Stomach smooth muscle (tissue), 2 donors: ENCODE results near the gene R3HDM1.

Experiments used
- H3K27ac ChIP-seq: one replicate; pipeline ENCODE4 v1.7.0; 2013; ENCODE audit warnings: mild to moderate bottlenecking, low read length, inconsistent platforms
- H3K27me3 ChIP-seq, 2 donors: one replicate each; pipeline ENCODE4 v1.7.0; 2013; ENCODE audit warnings: low read length in 2 of 2; ENCODE audit not compliant: insufficient read depth in 2 of 2, control insufficient read depth in 1 of 2
- H3K36me3 ChIP-seq, 2 donors: one replicate each; pipeline ENCODE4 v1.7.0; 2013; ENCODE audit warnings: low read length in 2 of 2; ENCODE audit not compliant: control insufficient read depth in 2 of 2, insufficient read depth in 2 of 2
- H3K4me1 ChIP-seq: one replicate; pipeline ENCODE4 v1.7.0; 2013; ENCODE audit warnings: low read length; ENCODE audit not compliant: control insufficient read depth, insufficient read depth
- H3K4me3 ChIP-seq, 2 donors: one replicate each; pipeline ENCODE4 v1.7.0; 2013; ENCODE audit warnings: low read length in 2 of 2
- H3K9ac ChIP-seq, 2 donors: one replicate each; pipeline ENCODE4 v1.7.0; 2013; ENCODE audit warnings: low read length in 2 of 2, mild to moderate bottlenecking in 1 of 2
- H3K9me3 ChIP-seq, 2 donors: one replicate each; pipeline ENCODE4 v1.7.0; 2013; ENCODE audit warnings: low read length in 2 of 2; ENCODE audit not compliant: control insufficient read depth in 2 of 2
- donor health status: healthy.
- donor health status: Pancreatic carcinoma.

Gene R3HDM1

GRCh38 chr2:135742325-135742757 lies 211.1 kb downstream of the R3HDM1 start:
- Histone ChIP-seq H3K27me3 (no peaks in the 10 kb centered on the region), H3K4me3 (peak overlapping the region; percentile 86 to 96), H3K9ac (peak overlapping the region; percentile 94 to 97), H3K4me1 (no peaks in the 10 kb centered on the region), H3K27ac (peak overlapping the region; percentile 97), H3K9me3 (no peaks in the 10 kb centered on the region), H3K36me3 (peaks cover 0 to 2% of the 10 kb centered on the region in 2 donors)

DNA sequence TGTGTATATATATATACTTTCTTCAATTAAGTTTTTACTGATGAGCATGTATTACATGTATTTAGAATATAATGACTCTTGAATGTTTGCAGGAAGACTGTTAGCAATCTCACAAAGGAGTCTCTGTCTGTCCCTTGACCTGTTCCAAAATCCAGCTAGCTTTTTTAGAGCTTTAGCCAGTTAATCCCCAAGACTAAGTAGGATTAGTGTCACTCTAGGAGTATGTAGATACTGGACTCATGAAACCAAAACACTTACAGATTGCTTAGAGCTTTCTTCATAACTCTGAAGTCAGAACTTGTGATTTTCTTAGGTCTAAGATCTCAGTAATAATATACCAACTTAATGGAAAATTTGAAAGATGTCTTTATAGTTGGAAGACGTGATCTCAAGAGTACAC lies 212.6 kb downstream of the R3HDM1 start:
- Histone ChIP-seq H3K36me3 (peaks cover 1 to 2% of the 10 kb centered on the region in 2 donors), H3K4me3 (peak overlapping the region in 1 of 2 donors; percentile 34), H3K4me1 (no peaks in the 10 kb centered on the region), H3K9me3 (no peaks in the 10 kb centered on the region), H3K9ac (no peak overlapping the region), H3K27ac (no peak overlapping the region), H3K27me3 (no peaks in the 10 kb centered on the region)

GRCh38 chr2:135744760-135745314 lies 213.6 kb downstream of the R3HDM1 start:
- Histone ChIP-seq H3K27me3 (no peaks in the 10 kb centered on the region), H3K4me3 (peak overlapping the region in 1 of 2 donors; percentile 9), H3K36me3 (peaks cover 2 to 6% of the 10 kb centered on the region in 2 donors), H3K4me1 (no peaks in the 10 kb centered on the region), H3K9me3 (no peaks in the 10 kb centered on the region), H3K27ac (no peak overlapping the region), H3K9ac (no peak overlapping the region)

- no peak overlapping the region for H3K9ac ChIP-seq
- H3K36me3 ChIP-seq = peaks cover 2 to 8% of the 10 kb centered on the region in 2 donors
These were observed 214.3 kb downstream of the R3HDM1 start for GRCh38 chr2:135745545-135745944.

DNA sequence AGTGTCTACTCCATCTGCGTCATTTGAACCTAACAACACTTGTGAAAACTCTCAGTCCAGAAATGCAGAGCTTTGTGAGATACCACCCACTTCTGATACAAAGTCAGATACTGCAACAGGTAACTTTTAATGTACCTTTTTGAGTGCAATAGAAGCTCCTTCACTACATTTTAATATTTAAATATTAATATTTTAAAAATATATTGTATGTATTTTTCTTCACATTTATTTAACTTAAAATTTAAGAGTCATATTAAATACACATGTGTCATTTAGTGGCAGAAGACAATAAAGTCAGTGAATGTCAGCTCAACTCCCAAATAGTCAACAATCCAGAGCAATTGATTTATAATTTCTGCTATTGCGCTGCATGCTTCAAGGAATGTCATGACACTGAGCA lies 224.3 kb downstream of the R3HDM1 start:
- Histone ChIP-seq H3K4me3 (no peak overlapping the region), H3K27ac (no peak overlapping the region), H3K36me3 (peaks cover 20 to 35% of the 10 kb centered on the region in 2 donors), H3K4me1 (no peaks in the 10 kb centered on the region), H3K9ac (no peak overlapping the region), H3K9me3 (no peaks in the 10 kb centered on the region), H3K27me3 (no peaks in the 10 kb centered on the region)

More at GRCh38 chr2:135745545-135745944, 214.3 kb downstream of the R3HDM1 start:
- H3K9me3 ChIP-seq = no peaks in the 10 kb centered on the region
- no peaks in the 10 kb centered on the region for H3K27me3 ChIP-seq
- no peak overlapping the region for H3K27ac ChIP-seq
- H3K4me1 ChIP-seq = no peaks in the 10 kb centered on the region
- H3K4me3 ChIP-seq = no peak overlapping the region

DNA sequence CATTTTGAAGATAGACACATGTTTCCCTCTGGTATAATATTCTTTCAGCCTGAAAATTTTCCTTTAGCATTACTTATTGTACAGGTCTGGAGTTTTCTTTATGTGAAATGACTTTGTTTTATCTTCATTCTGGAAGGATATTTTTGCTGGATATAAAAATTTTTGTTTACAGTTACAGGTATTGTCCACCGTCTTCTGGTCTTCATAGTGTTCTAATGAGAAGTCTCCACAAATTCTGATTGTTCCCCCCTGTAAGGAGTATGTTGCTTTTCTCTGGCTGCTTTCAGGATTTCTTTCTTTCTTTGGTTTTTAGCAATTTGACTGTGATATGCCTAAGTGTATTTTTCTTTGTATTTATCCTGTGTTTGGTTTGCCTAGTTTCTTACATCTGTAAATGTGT lies 225.4 kb downstream of the R3HDM1 start:
- no peaks in the 10 kb centered on the region for H3K9me3 ChIP-seq
- H3K9ac ChIP-seq = no peak overlapping the region
- no peaks in the 10 kb centered on the region for H3K4me1 ChIP-seq
- H3K4me3 ChIP-seq = no peak overlapping the region
- H3K36me3 ChIP-seq = peaks cover 28 to 41% of the 10 kb centered on the region in 2 donors
- no peaks in the 10 kb centered on the region for H3K27me3 ChIP-seq
- H3K27ac ChIP-seq = no peak overlapping the region

DNA sequence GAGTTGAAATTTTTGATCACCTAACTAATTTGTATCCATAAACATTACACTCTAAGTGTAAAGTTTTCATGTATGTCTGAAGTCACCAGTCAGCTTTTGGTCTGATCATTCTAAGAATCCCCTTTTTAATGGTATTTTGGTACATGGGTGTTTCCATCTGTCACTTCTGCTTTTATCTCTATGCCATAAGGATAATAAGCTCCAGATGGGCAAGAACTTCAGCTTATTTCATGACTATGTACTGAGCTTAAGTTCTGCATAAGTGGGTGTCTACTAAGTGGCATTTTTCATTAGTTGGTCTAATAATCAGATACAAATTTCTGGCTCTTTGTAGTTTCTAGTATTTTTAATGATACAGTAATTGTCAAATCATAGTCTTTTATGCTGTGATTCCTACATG lies 230.7 kb downstream of the R3HDM1 start:
- no peaks in the 10 kb centered on the region for H3K9me3 ChIP-seq
- H3K27ac ChIP-seq = no peak overlapping the region
- no peak overlapping the region for H3K4me3 ChIP-seq
- peaks cover 34 to 37% of the 10 kb centered on the region in 2 donors for H3K36me3 ChIP-seq
- no peaks in the 10 kb centered on the region for H3K4me1 ChIP-seq
- no peaks in the 10 kb centered on the region for H3K27me3 ChIP-seq
- no peak overlapping the region for H3K9ac ChIP-seq

GRCh38 chr2:135762530-135762929 lies 231.2 kb downstream of the R3HDM1 start:
- Histone ChIP-seq H3K27me3 (no peaks in the 10 kb centered on the region), H3K4me3 (no peak overlapping the region), H3K36me3 (peaks cover 35 to 37% of the 10 kb centered on the region in 2 donors), H3K27ac (no peak overlapping the region), H3K4me1 (no peaks in the 10 kb centered on the region), H3K9me3 (no peaks in the 10 kb centered on the region), H3K9ac (no peak overlapping the region)

- no peak overlapping the region for H3K27ac ChIP-seq
- H3K4me1 ChIP-seq = no peaks in the 10 kb centered on the region
- H3K9ac ChIP-seq = no peak overlapping the region
- H3K4me3 ChIP-seq = no peak overlapping the region
- no peaks in the 10 kb centered on the region for H3K27me3 ChIP-seq
- no peaks in the 10 kb centered on the region for H3K9me3 ChIP-seq
- H3K36me3 ChIP-seq = peaks cover 39 to 44% of the 10 kb centered on the region in 2 donors
These were observed 237.6 kb downstream of the R3HDM1 start for GRCh38 chr2:135768863-135769262.

DNA sequence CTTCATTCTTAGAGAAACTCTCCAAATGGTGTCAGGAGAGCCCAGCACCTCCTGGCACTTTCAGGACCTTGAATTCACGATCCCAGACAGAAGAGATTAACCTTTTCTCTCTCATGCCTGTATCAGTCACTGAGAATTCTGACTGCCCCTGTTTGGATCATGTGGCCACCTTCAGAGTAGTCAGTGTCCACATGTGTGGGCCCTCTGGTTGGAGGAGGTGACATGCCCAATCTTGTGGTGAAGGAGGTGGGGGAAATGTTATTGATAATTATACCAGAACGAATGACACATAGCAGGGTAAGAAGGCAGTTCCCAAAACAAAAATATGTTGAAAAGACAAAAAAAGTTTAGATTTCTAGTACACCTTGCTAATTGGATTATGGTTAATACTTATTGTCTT lies 242.0 kb downstream of the R3HDM1 start:
- H3K9ac ChIP-seq = no peak overlapping the region
- no peaks in the 10 kb centered on the region for H3K9me3 ChIP-seq
- H3K4me3 ChIP-seq = no peak overlapping the region
- peaks cover 46 to 60% of the 10 kb centered on the region in 2 donors for H3K36me3 ChIP-seq
- H3K27me3 ChIP-seq = no peaks in the 10 kb centered on the region
- H3K27ac ChIP-seq = no peak overlapping the region
- H3K4me1 ChIP-seq = no peaks in the 10 kb centered on the region

- Histone ChIP-seq H3K27me3 (no peaks in the 10 kb centered on the region), H3K9ac (no peak overlapping the region), H3K9me3 (no peaks in the 10 kb centered on the region), H3K36me3 (peaks cover 44 to 62% of the 10 kb centered on the region in 2 donors), H3K4me3 (no peak overlapping the region), H3K27ac (no peak overlapping the region), H3K4me1 (no peaks in the 10 kb centered on the region)
These were observed 242.6 kb downstream of the R3HDM1 start for GRCh38 chr2:135773917-135774316.
